GM18873 (cell line): ENCODE data around the gene KLHDC8B.

Source experiments
- ATAC-seq: cut with Tn5 transposase; IDR thresholded peaks from one replicate; pipeline ENCODE4 v1.9.1; 2021; ENCODE audit warnings: mild to moderate bottlenecking, moderate library complexity, moderate number of reproducible peaks; ENCODE audit not compliant: unreplicated experiment, low FRiP score

The KLHDC8B gene

GRCh38 chr3:49158103-49158709 is 13.2 kb upstream of the KLHDC8B start:
- ATAC-seq, result no peak

- ATAC-seq, result no peak
Observed at GRCh38 chr3:49158792-49159191, 12.6 kb upstream of the KLHDC8B start.

- ATAC-seq, result no peak
Observed at GRCh38 chr3:49161197-49161596, 10.2 kb upstream of the KLHDC8B start.

GRCh38 chr3:49161808-49162530 is 9.4 kb upstream of the KLHDC8B start:
- no peak for ATAC-seq

GRCh38 chr3:49162751-49163419 is 8.5 kb upstream of the KLHDC8B start:
- no peak for ATAC-seq

GRCh38 chr3:49163609-49164008 is 7.8 kb upstream of the KLHDC8B start:
- no peak for ATAC-seq

GRCh38 chr3:49164983-49165720 is 6.2 kb upstream of the KLHDC8B start:
- ATAC-seq, result no peak

GRCh38 chr3:49165771-49166751 is 5.3 kb upstream of the KLHDC8B start, which contains the start of gene CCDC71:
Gene CCDC71 (minus strand): TSS chr3:49166331. CDS start chr3:49164208, 2,123 bp downstream.
- ATAC-seq, result no peak

- ATAC-seq, result no peak
Observed at GRCh38 chr3:49166752-49167556, 4.4 kb upstream of the KLHDC8B start.

- ATAC-seq, result no peak
Observed at GRCh38 chr3:49170744-49171118, 667 bp upstream of the KLHDC8B start.

GRCh38 chr3:49171775-49172500 is 540 bp downstream of the KLHDC8B start:
- ATAC-seq, result no peak

GRCh38 chr3:49172551-49173041 is 1.2 kb downstream of the KLHDC8B start:
- ATAC-seq, result no peak

- no peak for ATAC-seq
Observed at GRCh38 chr3:49173116-49173791, 1.9 kb downstream of the KLHDC8B start.

- ATAC-seq, result no peak
Observed at GRCh38 chr3:49173792-49174170, 2.4 kb downstream of the KLHDC8B start.

- no peak for ATAC-seq
Observed at GRCh38 chr3:49174397-49174985, 3.1 kb downstream of the KLHDC8B start.

- ATAC-seq, result no peak
Observed at GRCh38 chr3:49175530-49175929, 4.1 kb downstream of the KLHDC8B start.

GRCh38 chr3:49177073-49177472 is 5.7 kb downstream of the KLHDC8B start:
- no peak for ATAC-seq
